DND-41 (cell line): ENCODE measurements around the gene PDGFRA.
"Not testable (repeated sequence)": the region's sequence is repeated elsewhere in the genome, so short reads cannot be mapped to it uniquely, and the experiment has no call there.

Source experiments
- ATAC-seq: fragments of 200-7000 bp; cut with Tn5 transposase; 3 replicates; pipeline ENCODE4 v1.9.1; 2021; ENCODE audit warnings: low read depth; ENCODE audit not compliant: insufficient read depth
- DNase-seq: peaks from one replicate; pipeline ENCODE4 v3.0.0-alpha.2; 2020
- H2AFZ ChIP-seq: 2 replicates; pipeline ENCODE4 v1.6.0; 2012; ENCODE audit warnings: low read depth, low read length
- H3K27ac ChIP-seq: 2 replicates; pipeline ENCODE4 v1.5.1; 2012; ENCODE audit warnings: low read length, inconsistent platforms
- H3K27me3 ChIP-seq: fragments of 200-600 bp; sonication (generic); 2 replicates; pipeline ENCODE4 v1.6.0; 2012; ENCODE audit warnings: low read length, mild to moderate bottlenecking, inconsistent platforms; ENCODE audit not compliant: insufficient read depth, poor library complexity
- H3K36me3 ChIP-seq: 2 replicates; pipeline ENCODE4 v1.5.1; 2012; ENCODE audit warnings: low read length, inconsistent platforms; ENCODE audit not compliant: insufficient read depth
- H3K4me1 ChIP-seq: 2 replicates; pipeline ENCODE4 v1.5.1; 2012; ENCODE audit warnings: mild to moderate bottlenecking, low read length; ENCODE audit not compliant: insufficient read depth
- H3K4me2 ChIP-seq: 2 replicates; pipeline ENCODE4 v1.6.0; 2012; ENCODE audit warnings: mild to moderate bottlenecking, moderate library complexity, low read length, inconsistent platforms; ENCODE audit not compliant: insufficient read depth
- H3K4me3 ChIP-seq, 2 experiments: fragments of 200-600 bp in 1 of 2; shearing (Covaris generic) in 1 of 2; 2 replicates each; pipeline ENCODE4 v1.5.1; 2012 to 2016; ENCODE audit warnings: inconsistent platforms in 2 of 2, low read length in 2 of 2, mild to moderate bottlenecking in 2 of 2, low read depth in 1 of 2, moderate library complexity in 1 of 2
- H3K79me2 ChIP-seq: 2 replicates; pipeline ENCODE4 v1.6.0; 2012; ENCODE audit warnings: low read length, inconsistent platforms; ENCODE audit not compliant: insufficient read depth
- H3K9ac ChIP-seq: 2 replicates; pipeline ENCODE4 v1.6.0; 2012; ENCODE audit warnings: low read depth, mild to moderate bottlenecking, inconsistent platforms, low read length, moderate library complexity
- H3K9me3 ChIP-seq: 2 replicates; pipeline ENCODE4 v1.5.1; 2012; ENCODE audit warnings: low read length, moderate library complexity, mild to moderate bottlenecking, inconsistent platforms; ENCODE audit not compliant: insufficient read depth, severe bottlenecking
- H4K20me1 ChIP-seq: 2 replicates; pipeline ENCODE4 v1.6.0; 2012; ENCODE audit warnings: low read length; ENCODE audit not compliant: insufficient read depth
- CTCF ChIP-seq: IDR thresholded peaks from 2 replicates; pipeline ENCODE4 v1.5.1; 2012; ENCODE audit warnings: borderline replicate concordance, low read length, moderate library complexity, mild to moderate bottlenecking; ENCODE audit not compliant: poor library complexity, severe bottlenecking; ENCODE audit errors: extremely low read depth
- EZH2 ChIP-seq: IDR thresholded peaks from 3 replicates; pipeline ENCODE4 v1.6.1; 2012; ENCODE audit warnings: borderline replicate concordance, low read depth, mild to moderate bottlenecking, moderate library complexity, low read length, inconsistent platforms; ENCODE audit not compliant: severe bottlenecking

Gene PDGFRA

GRCh38 chr4:54337009-54337408, 107.9 kb downstream of the PDGFRA start:
- Histone ChIP-seq H4K20me1 (no peaks in the 10 kb centered on the region), H3K9me3 (no peaks in the 10 kb centered on the region), H3K9ac (no peak overlapping the region), H2AFZ (no peak overlapping the region), H3K27ac (no peak overlapping the region), H3K4me2 (no peak overlapping the region), H3K4me1 (no peaks in the 10 kb centered on the region), H3K79me2 (no peaks in the 10 kb centered on the region), H3K36me3 (no peaks in the 10 kb centered on the region), H3K4me3 (no peak overlapping the region), H3K27me3 (no peaks in the 10 kb centered on the region)
- TF ChIP-seq CTCF, result no peak
- TF ChIP-seq EZH2, result no peak
- ATAC-seq (no peak), DNase-seq (no peak)

DNA sequence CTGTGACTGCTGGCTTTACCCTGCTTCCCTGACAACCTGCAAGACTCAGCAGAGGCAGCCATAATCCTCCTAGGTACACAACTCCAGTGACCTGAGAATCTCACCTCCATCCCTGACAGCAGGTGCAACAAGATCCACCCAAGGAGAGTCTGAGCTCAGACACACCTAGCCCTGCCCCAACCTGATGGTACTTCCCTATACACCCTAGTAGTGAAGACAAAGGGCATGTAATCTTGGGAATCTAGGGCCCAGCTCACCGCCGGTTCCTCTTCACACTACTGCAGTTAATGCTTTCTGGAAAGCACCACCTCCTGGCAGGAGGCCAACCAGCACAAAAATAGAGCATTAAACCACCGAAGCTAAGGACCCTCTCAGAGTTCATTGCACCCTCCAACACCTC, 113.0 kb downstream of the PDGFRA start:
- H2AFZ ChIP-seq, H3K4me2 ChIP-seq, H4K20me1 ChIP-seq, DNase-seq, H3K9me3 ChIP-seq, H3K36me3 ChIP-seq, H3K4me1 ChIP-seq, H3K9ac ChIP-seq, H3K27ac ChIP-seq, H3K27me3 ChIP-seq, H3K79me2 ChIP-seq, H3K4me3 ChIP-seq, ATAC-seq: not testable (repeated sequence)
